MCF 10A (cell line): Measurements from ENCODE around the gene BOC. TPM values are rescaled to one million over a fixed set of nuclear protein-coding genes. Genes with fewer than 3 reads are reported as not detected.

Source experiments
- BruUV-seq: library from RNA; stranded (reverse); fragments of 400-500 nt; replicated peaks from 2 replicates; lab custom pipeline; 2021; lab: Mats Ljungman, UMichigan
- CTCF ChIA-PET: fragments of 300-600 bp; sonication (Branson Sonifier 250); formaldehyde crosslinking; extraction: SDS; loops from one replicate; lab custom pipeline; 2021; ENCODE audit warnings: antibody characterized with exemption, inconsistent platforms; lab: Yijun Ruan, JAX
- POLR2A ChIA-PET: fragments of 300-600, 350-650 bp; sonication (Branson Sonifier 250); formaldehyde crosslinking; extraction: SDS; loops from one replicate; lab custom pipeline; 2020; ENCODE audit warnings: antibody characterized with exemption, inconsistent platforms; lab: Yijun Ruan, JAX
- DNase-seq: peaks from one replicate; pipeline ENCODE4 v3.0.0-alpha.2; 2018; ENCODE audit not compliant: unreplicated experiment
- H3K27ac Mint-ChIP-seq: one replicate; pipeline ENCODE4 v1.8.0; 2022; ENCODE audit warnings: mild to moderate bottlenecking, low read depth, mixed read lengths; ENCODE audit not compliant: unreplicated experiment
- H3K27me3 Mint-ChIP-seq: one replicate; pipeline ENCODE4 v1.8.0; 2022; ENCODE audit warnings: mixed read lengths; ENCODE audit not compliant: insufficient read depth, unreplicated experiment
- H3K36me3 Mint-ChIP-seq: one replicate; pipeline ENCODE4 v1.8.0; 2022; ENCODE audit warnings: mild to moderate bottlenecking, moderate library complexity, mixed read lengths; ENCODE audit not compliant: insufficient read depth, unreplicated experiment
- H3K4me1 Mint-ChIP-seq: one replicate; pipeline ENCODE4 v1.8.0; 2022; ENCODE audit warnings: mixed read lengths; ENCODE audit not compliant: insufficient read depth, unreplicated experiment
- H3K4me3 Mint-ChIP-seq: one replicate; pipeline ENCODE4 v1.8.0; 2022; ENCODE audit warnings: mild to moderate bottlenecking, moderate library complexity, mixed read lengths; ENCODE audit not compliant: unreplicated experiment
- H3K9me3 Mint-ChIP-seq: one replicate; pipeline ENCODE4 v1.8.0; 2022; ENCODE audit warnings: mixed read lengths; ENCODE audit not compliant: unreplicated experiment
- intact Hi-C: fragments of 100-400 bp; cut with micrococcal nuclease; formaldehyde crosslinking; loops from 2 replicates; pipeline ENCODE4 v1.14.1; 2022
- total RNA-seq: library from RNA; stranded (reverse); gene quantifications from 2 replicates; pipeline ENCODE4 v1.2.3, GENCODE V29; 2022
- TF ChIP-seq, protein P1 (sequence below): fragments of 200-600 bp; IDR thresholded peaks from one replicate; pipeline ENCODE4 v1.8.0; 2022; ENCODE audit warnings: antibody characterized with exemption, mild to moderate bottlenecking; ENCODE audit not compliant: unreplicated experiment

BOC gene
- total RNA-seq, 1 experiment from 2014 or later, result 1.8 TPM

DNA sequence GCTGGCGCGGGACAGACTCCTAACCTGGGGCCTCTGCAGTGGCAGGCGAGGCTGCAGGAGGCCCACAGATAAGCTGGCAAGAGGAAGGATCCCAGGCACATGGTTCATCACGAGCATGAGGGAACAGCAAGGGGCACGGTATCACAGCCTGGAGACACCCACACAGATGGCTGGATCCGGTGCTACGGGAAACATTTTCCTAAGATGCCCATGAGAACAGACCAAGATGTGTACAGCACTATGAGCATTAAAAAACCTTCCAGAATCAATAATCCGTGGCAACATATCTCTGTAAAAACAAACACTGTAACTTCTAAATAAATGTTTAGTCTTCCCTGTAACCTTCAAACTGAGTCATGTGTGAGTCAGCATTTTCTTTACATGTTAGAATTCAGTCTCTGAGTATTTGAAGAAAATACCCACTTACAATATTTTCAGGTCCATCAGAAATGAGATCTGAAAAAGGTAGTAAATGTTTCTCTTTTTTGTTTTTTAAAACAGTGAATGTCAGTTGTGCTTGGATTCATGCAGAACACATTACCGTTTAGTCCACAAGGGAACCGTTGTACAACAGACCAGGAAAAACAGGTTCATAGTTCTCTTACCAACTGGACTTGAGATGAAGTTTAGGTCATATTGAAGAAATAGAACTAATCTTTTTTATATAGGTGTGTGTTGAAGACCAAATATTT, 75.9 kb downstream of the BOC start:
- ChIA-PET CTCF (interaction anchor here (0.5 to 6.2 kb wide), 22 partner anchors 8 to 330 kb away, joined by 3 to 104 read pairs (median 6); no protein-coding TSS in a partner anchor), POLR2A (interaction anchor here (0.8 to 1.0 kb wide), 3 partner anchors 24 to 232 kb away, joined by 3 read pairs; no protein-coding TSS in a partner anchor)
- TF ChIP-seq, protein P1, sequence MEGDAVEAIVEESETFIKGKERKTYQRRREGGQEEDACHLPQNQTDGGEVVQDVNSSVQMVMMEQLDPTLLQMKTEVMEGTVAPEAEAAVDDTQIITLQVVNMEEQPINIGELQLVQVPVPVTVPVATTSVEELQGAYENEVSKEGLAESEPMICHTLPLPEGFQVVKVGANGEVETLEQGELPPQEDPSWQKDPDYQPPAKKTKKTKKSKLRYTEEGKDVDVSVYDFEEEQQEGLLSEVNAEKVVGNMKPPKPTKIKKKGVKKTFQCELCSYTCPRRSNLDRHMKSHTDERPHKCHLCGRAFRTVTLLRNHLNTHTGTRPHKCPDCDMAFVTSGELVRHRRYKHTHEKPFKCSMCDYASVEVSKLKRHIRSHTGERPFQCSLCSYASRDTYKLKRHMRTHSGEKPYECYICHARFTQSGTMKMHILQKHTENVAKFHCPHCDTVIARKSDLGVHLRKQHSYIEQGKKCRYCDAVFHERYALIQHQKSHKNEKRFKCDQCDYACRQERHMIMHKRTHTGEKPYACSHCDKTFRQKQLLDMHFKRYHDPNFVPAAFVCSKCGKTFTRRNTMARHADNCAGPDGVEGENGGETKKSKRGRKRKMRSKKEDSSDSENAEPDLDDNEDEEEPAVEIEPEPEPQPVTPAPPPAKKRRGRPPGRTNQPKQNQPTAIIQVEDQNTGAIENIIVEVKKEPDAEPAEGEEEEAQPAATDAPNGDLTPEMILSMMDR, result no peak
- Mint-ChIP-seq H3K27ac (peak overlapping the region; percentile 70), H3K9me3 (no peaks in the 10 kb centered on the region), H3K27me3 (no peaks in the 10 kb centered on the region), H3K4me3 (no peak overlapping the region), H3K36me3 (peaks cover 15% of the 10 kb centered on the region), H3K4me1 (peaks cover 9% of the 10 kb centered on the region)
- BruUV-seq, result no TSS peak
- intact Hi-C loops, result loop anchor here (5.0 to 10.0 kb wide), 5 partner anchors 250 to 702 kb away; partner anchors contain the start of gene CCDC80
- DNase-seq, result peak; percentile 71

DNA sequence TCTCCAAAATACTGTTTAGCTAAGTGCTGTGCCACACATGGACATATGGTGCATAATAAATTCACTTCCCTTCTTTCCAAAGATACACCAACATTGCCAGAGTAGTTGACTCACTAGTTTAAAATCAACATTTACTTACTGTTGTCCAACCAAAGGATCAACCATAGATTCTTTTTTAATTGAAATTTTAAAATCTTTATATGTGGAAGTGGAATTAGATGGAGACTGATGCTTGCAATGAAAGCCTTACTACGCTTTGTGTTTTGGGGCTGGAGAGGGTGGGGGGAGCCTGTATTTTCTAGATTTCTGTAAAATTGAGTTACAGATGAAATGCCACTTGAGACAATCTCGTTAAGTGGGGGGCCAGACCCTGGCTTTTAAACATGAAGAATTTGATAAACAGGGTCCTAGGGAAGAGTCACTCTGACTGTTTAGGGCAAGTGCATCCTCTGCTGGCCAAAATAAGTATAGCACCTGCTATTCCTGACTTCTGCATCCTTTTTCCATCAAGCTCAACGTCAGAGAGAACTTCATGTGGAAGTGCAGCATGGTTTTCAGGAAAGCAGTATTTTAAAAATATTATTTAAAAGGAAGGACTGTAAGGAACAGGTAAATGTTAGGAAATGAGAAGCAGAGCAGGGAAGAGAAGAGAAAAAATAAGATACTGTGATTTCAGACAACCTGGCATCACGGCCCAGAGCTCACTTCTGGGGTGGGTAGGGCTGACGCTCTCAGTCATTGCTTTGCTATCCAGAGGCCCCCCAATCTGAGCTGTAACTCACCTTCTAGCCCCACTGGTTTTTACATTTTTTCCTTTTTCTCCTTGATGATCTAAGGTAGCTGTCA, 76.7 kb downstream of the BOC start:
- no peaks in the 10 kb centered on the region for H3K27me3 Mint-ChIP-seq
- POLR2A ChIA-PET, result interaction anchor here (0.6 to 1.0 kb wide), 3 partner anchors 25 to 233 kb away, joined by 3 read pairs; no protein-coding TSS in a partner anchor

DNA sequence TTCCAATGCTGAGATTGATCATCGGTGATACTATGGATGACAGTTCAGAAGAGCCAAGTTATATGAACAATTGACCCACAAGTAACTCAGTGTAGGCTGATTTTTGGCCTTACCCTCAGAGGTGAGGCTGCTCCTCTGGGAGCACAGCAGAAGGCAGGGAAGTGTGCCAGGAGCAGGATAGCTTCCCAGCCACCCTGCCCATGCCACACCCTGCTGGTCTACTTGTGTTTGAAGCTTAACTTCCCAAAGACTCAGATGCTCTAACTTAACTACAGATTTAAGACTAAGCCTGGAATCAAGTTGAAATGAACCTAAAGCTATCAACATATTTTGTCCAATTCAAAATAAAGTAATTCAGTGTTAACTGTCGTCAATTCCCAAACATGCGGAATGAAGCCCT, 77.5 kb downstream of the BOC start:
- Mint-ChIP-seq H3K4me1 (peaks cover 9% of the 10 kb centered on the region), H3K9me3 (no peaks in the 10 kb centered on the region), H3K36me3 (peaks cover 11% of the 10 kb centered on the region), H3K27ac (no peak overlapping the region), H3K4me3 (no peak overlapping the region), H3K27me3 (no peaks in the 10 kb centered on the region)
- no TSS peak for BruUV-seq
- DNase-seq, result no peak
- ChIA-PET CTCF (interaction anchor here (0.6 to 6.2 kb wide), 47 partner anchors 9 to 772 kb away, joined by 3 to 104 read pairs (median 5); no protein-coding TSS in a partner anchor), POLR2A (interaction anchor here (0.6 to 0.7 kb wide), 3 partner anchors 39 to 241 kb away, joined by 3 to 4 read pairs (median 3); no protein-coding TSS in a partner anchor)
- TF ChIP-seq, protein P1, result no peak
- intact Hi-C loops, result loop anchor here (1.0 to 10.0 kb wide), 7 partner anchors 153 to 704 kb away; partner anchors contain the start of gene CCDC80

More for the DNA sequence above, 76.7 kb downstream of the BOC start:
- BruUV-seq, result no TSS peak
- Mint-ChIP-seq H3K4me1 (peaks cover 9% of the 10 kb centered on the region), H3K4me3 (no peak overlapping the region), H3K36me3 (peaks cover 11% of the 10 kb centered on the region), H3K9me3 (no peaks in the 10 kb centered on the region), H3K27ac (no peak overlapping the region)
- peak; percentile 73 for DNase-seq
- TF ChIP-seq, protein P1, result peak; percentile 97
- intact Hi-C loops, result loop anchor here (1.0 to 10.0 kb wide), 7 partner anchors 152 to 703 kb away; partner anchors contain the start of gene CCDC80
- CTCF ChIA-PET, result interaction anchor here (0.5 to 6.2 kb wide), 63 partner anchors 8 to 623 kb away, joined by 3 to 104 read pairs (median 4); no protein-coding TSS in a partner anchor
